HTR-8/SVneo (cell line): ENCODE data around the gene ADGRD1.
"Not testable (repeated sequence)": the region's sequence is repeated elsewhere in the genome, so short reads cannot be mapped to it uniquely, and the experiment has no call there.

Experiments used
- DNase-seq: peaks from one replicate; pipeline ENCODE4 v3.0.0; 2011; ENCODE audit warnings: low spot score, mixed read lengths; ENCODE audit not compliant: insufficient read length
- FAIRE-seq: peaks from 2 replicates; lab custom pipeline; 2011; peaks lifted over from hg19 to GRCh38; lab: Jason Lieb, UNC

ADGRD1 gene

GRCh38 chr12:130981911-130982310 is 28.2 kb downstream of the ADGRD1 start:
- DNase-seq: no peak
- FAIRE-seq: no peak

- DNase-seq (no peak), FAIRE-seq (no peak)
Observed at GRCh38 chr12:130982565-130983225, 29.0 kb downstream of the ADGRD1 start.

- FAIRE-seq (no peak), DNase-seq (no peak)
Observed at GRCh38 chr12:130983328-130984017, 29.8 kb downstream of the ADGRD1 start.

GRCh38 chr12:130984183-130985058 is 30.7 kb downstream of the ADGRD1 start:
- no peak for DNase-seq

GRCh38 chr12:130987151-130987931 is 33.6 kb downstream of the ADGRD1 start:
- DNase-seq: no peak
- no peak for FAIRE-seq

More at GRCh38 chr12:130984183-130985058, 30.7 kb downstream of the ADGRD1 start:
- FAIRE-seq: no peak

GRCh38 chr12:130988261-130988660 is 34.6 kb downstream of the ADGRD1 start:
- DNase-seq (no peak), FAIRE-seq (no peak)

GRCh38 chr12:130988751-130989150 is 35.0 kb downstream of the ADGRD1 start:
- DNase-seq (no peak), FAIRE-seq (no peak)

GRCh38 chr12:130989391-130989790 is 35.7 kb downstream of the ADGRD1 start:
- no peak for FAIRE-seq
- no peak for DNase-seq

- DNase-seq (no peak), FAIRE-seq (no peak)
Observed at GRCh38 chr12:130990034-130990433, 36.3 kb downstream of the ADGRD1 start.

- FAIRE-seq (no peak), DNase-seq (no peak)
Observed at GRCh38 chr12:130992448-130992847, 38.7 kb downstream of the ADGRD1 start.

- FAIRE-seq: no peak
Observed at GRCh38 chr12:130992979-130993538, 39.4 kb downstream of the ADGRD1 start.

GRCh38 chr12:130993759-130994670 is 40.3 kb downstream of the ADGRD1 start:
- no peak for DNase-seq
- no peak for FAIRE-seq

More at GRCh38 chr12:130992979-130993538, 39.4 kb downstream of the ADGRD1 start:
- no peak for DNase-seq

- FAIRE-seq: no peak
- DNase-seq: no peak
Observed at GRCh38 chr12:130994821-130995375, 41.2 kb downstream of the ADGRD1 start.

- not testable (repeated sequence) for DNase-seq, FAIRE-seq
Observed at GRCh38 chr12:130995386-130995969, 41.8 kb downstream of the ADGRD1 start.

GRCh38 chr12:130998136-130998535 is 44.4 kb downstream of the ADGRD1 start:
- no peak for DNase-seq
- no peak for FAIRE-seq

GRCh38 chr12:131000000-131000486 is 46.3 kb downstream of the ADGRD1 start:
- DNase-seq (no peak), FAIRE-seq (no peak)

GRCh38 chr12:131001493-131001892 is 47.8 kb downstream of the ADGRD1 start:
- DNase-seq: no peak
- no peak for FAIRE-seq

- no peak for FAIRE-seq
- no peak for DNase-seq
Observed at GRCh38 chr12:131002216-131002631, 48.5 kb downstream of the ADGRD1 start.
